HG03565 (cell line): Measurements from ENCODE around the gene ATOX1.
"Not testable (repeated sequence)": the region's sequence is repeated elsewhere in the genome, so short reads cannot be mapped to it uniquely, and the experiment has no call there.

Experiments used
- ATAC-seq: cut with Tn5 transposase; IDR thresholded peaks from one replicate; pipeline ENCODE4 v1.9.1; 2021; ENCODE audit warnings: mild to moderate bottlenecking, moderate library complexity; ENCODE audit not compliant: unreplicated experiment

The ATOX1 gene, protein sequence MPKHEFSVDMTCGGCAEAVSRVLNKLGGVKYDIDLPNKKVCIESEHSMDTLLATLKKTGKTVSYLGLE

DNA sequence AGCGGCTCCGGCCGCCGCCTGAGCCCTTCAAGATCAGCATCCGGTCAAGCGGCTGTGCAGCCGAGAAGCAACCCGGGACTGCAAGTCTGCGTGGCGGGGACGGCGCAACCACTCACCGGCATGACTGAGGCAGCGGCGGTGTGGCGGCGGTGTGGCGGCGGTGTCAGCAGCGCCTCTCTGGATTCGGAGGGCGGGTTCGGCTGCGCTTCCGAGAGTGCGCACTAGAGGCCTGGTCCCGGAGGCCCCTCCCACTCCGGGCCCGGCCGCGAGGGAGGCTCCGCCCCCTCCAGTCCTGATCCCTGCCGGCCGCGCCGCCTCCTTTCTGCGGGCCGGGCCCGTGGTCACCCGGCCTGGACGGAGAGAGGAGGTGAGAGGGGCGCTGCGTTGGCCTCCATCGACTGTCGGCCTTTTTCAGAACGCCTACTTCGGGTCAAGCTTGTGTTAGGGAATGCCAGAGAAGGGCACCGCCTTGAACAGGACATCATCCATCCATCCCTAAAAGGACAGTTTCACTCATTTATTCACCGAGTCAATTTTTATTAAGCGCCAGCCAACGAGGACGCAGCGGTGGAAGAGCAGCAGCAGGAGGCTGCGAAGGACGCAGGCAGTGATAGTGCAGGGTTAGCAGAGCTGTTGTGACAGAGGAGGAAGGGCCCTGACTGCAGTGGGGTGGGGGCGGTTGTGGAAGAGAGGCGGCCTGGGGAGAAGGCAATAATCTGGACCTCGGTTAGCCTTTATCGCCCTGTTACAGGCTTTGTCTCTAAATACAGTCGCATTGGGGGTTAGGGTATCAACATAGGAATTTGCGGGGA lies at the start of gene ATOX1:
ATOX1 (minus strand) TSS at position 202 of the 812 bp plus-strand sequence; CDS start at position 122, 80 bp downstream.
- ATAC-seq = peak; percentile 93

DNA sequence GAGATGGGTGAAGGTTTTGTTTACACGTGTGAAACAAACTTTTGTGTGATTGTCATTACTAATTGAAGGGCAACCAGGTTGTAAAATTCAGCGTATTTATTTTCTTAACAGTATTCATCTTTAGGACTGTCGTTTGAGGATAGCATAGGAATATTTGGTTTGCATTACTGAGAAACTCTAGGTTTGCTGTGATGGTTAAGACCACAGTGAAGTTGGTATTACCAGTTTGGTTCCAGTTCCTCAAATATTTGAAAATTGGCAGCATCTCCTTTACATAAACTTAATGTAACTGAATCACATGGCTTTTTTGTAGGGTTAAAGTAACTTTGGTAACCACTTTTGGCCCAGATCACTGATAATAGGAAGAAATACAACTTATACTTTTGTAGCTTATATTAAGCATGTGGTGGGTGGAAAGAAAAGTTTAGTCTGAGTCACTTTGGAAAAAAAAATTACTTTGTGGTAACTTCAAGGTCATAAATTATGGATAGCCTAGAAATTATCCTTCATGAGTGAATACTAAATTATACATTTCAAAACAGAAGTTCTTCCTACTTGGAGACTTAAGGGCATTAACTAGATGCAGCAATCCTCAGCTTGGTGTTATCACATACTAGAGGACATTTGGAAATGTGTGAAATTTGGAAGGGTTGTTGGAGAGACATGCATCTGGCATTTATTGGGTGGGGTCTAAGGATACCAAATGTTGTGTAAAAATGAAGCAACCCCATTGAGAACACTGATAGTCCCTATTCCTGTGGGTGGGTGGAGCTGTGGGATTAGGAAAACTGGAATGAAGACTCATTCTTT lies 47.2 kb upstream of the ATOX1 start:
- no peak for ATAC-seq

DNA sequence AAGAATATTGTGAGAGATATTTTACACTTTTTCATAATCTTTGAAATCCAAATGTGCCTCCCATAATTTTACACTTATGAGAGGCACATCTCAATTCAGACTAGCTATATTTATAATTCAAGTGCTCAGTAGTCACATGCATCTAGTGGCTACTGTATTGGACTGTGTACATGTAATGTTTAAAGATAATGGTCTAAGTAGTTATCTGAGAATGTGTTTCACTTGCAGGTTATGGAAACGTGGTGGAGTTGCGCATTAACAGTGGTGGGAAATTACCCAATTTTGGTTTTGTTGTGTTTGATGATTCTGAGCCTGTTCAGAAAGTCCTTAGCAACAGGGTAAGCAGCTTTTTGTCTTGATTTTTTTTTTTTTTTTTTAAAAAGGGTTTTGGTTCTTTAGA lies 42.1 kb upstream of the ATOX1 start:
- no peak for ATAC-seq

DNA sequence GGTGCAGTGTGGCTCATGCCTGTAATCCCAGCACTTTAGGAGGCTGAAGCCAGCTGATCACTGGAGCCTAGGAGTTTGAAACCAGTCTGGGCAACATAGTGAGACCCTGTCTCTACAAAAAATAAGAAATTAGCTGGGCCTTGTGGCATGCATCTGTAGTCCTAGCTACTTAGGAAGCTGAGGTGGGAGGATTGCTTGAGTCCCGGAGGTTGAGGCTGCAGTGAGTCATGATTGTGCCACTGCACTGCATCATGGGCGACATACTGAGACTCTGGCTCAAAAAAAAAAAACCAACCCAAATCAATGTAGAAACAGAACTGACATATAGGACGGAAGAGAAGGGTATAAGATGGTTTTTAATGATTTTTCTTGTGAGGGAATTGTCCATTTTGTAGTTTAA lies 41.0 kb upstream of the ATOX1 start:
- no peak for ATAC-seq

DNA sequence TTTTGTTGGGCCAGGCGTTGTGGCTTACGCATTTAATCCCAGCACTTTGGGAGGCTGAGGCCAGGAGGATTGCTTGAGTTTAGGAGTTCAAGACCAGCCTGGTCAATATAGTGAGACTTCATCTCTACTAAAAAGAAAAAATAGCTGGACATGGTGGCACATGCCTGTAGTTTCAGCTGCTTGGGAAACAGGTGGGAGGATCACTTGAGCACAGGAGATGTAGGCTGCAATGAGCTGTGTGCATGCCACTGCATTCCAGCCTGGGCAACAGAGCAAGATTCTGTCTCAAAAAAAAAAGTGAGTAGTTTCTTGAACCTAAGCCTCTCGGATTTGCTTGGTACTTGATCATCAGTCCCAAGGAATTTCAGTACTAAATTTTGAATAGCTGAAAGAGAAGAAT lies 40.2 kb upstream of the ATOX1 start:
- ATAC-seq = no peak

DNA sequence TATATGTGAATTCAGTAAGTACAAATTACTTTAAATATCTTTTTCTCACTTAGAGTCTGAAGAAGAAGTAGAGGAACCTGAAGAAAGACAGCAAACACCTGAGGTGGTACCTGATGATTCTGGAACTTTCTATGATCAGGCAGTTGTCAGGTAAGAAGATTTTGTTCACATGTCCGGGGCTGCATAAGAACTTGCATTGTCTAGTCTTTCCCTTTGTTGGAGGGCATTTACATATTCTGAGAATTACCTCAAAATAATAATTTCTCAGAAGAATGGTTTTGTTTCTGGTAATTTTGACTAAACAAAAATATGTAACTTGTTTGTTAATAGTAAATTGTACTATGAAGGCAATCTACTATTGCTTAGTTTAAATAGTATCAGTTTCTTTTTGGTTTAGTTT lies 37.0 kb upstream of the ATOX1 start:
- ATAC-seq = no peak

DNA sequence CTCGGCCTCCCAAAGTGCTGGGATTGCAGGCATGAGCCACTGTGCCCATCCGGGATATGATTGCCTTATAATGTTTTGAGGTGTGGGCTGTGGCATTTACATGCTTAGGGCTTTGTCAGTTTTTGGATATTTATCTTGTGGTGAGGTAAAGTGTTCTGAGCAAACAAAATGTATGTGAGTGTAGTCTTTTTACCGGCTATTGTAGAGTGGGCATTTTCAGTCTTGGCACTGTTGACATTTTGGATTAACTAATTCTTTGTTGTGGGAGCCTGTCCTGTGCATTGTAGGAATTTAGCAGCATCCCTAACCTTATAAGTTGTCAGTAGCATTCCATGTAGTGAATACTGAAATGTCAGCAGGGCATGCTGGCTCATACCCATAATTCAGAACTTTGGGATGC lies 34.9 kb upstream of the ATOX1 start:
- ATAC-seq = no peak

DNA sequence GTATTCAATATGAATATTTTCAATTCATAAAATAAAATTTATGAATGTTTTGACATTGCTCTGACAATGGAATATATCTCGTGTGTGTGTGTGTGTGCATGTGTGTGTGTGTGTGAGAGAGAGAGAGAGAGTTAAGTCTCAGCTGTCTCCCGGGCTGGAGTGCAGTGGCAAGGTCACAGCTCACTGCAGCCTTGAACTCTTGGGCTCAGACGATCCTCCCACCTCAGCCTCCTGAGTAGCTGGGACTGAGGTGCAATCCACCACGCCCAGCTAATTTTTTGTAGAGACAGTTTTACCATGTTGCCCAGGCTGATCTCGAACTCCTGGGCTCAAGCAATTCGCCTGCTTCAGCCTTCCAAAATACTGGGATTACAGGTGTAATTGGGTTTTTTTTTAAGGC lies 29.4 kb upstream of the ATOX1 start:
- no peak for ATAC-seq

DNA sequence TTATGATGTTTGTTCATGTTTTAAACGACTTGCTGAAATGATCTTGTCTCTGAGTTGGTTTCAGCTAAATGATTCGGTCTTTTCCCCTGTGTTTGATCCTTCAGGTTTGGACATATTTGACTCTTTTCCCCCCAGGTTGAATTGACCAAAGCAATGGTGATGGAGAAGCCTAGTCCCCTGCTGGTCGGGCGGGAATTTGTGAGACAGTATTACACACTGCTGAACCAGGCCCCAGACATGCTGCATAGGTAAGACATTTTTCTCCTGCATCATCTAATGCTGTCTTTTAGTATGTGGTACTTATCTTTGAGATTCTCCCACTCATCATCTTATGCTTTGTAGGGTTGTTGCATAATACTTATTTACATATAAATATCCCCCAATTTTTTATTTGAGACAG lies 28.0 kb upstream of the ATOX1 start:
- ATAC-seq = no peak

DNA sequence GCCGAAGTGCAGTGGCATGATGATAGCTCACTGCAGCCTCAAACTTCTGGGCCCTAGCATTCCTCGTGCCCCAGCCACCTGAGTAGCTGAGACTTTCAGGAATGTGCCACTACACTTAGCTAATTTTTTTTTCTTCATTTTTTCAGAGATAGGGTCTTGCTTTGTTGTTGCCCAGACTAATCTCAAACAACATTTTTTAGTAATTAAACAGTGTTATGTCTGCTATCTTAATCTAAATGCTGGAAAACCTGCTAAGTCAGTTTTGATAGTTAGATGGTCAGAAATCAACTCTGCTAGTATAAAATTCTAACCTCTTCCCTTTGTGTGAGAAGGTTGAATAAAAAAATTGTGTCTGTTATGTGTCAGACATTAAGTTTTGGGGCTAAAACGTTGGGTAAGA lies 25.7 kb upstream of the ATOX1 start:
- no peak for ATAC-seq

DNA sequence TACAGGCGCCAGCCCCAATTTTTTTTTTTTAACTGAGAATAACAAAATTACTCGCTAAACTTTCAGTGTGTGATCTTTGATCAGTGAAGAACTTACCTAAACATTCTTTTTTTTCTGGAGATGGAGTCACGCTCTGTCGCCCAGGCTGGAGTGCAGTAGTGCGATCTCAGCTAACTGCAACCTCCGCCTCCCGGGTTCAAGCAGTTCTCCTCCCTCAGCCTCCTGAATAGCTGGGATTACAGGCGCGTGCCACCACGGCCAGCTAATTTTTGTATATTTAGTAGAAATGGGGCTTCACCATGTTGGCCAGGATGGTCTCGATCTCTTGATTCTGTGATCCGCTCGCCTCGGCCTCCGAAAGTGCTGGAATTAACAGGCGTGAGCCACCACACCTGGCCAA lies 25.2 kb upstream of the ATOX1 start:
- not testable (repeated sequence) for ATAC-seq

DNA sequence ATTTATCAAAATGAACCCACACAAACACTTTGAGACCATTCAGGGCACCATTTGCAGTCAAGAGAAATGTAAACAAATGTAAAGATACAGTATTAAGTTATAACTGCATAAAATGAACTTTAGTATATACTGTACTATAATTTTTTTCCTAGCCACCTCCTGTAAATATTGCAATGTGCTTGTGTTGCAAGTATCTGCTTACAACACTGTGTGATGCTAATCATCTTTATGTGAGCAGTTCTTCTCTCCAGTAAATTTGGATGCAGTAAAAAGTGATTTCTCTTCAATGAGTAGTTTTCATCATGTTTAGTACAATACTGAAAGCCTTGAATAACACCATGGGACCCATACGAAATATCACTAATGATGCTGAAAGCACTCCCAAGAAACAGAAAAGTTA lies 22.8 kb upstream of the ATOX1 start:
- ATAC-seq = no peak

DNA sequence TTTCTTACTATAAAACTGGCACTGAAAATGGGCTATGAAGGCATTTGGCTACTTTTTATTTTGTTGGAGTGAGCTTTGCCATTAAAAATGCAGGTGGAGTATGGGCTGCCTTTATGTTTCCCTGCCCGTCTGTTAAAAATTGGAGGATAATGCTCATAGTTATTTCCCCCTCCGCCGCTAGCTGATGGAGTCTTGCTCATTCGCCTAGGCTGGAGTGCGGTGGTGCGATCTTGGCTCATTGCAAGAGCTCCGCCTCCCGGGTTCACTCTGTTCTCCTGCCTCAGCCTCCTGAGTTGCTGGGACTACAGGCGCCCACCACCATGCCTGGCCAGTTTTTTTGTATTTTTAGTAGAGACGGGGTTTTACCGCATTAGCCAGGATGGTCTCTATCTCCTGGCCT lies 21.9 kb upstream of the ATOX1 start:
- no peak for ATAC-seq

DNA sequence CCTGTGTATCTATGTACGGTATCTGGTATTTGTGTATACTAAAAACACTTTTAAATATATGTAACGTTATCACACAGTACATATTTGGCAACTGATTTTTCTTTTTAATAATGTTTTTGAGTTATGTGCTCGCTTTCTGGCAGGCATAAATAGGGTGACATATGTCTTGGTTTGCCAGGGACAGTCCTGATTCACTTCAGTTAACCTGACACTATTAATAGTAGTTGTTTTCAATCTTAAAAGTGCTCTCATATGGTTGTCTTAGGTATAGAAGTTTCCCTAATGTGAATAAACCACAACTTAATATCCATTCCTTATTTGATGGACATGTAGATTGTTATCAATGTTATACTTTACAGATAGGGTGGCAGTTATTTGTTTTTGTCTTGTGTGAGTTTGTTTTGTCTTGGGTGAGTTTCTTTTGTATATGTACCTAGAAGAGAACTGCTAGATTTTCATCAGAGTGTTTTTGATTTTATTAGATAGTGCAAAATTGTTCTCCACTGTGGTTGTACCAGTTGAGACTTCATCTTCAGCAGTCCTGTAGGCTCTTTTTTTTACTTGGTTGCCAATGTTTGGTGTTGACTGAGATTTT lies 21.2 kb upstream of the ATOX1 start:
- no peak for ATAC-seq

DNA sequence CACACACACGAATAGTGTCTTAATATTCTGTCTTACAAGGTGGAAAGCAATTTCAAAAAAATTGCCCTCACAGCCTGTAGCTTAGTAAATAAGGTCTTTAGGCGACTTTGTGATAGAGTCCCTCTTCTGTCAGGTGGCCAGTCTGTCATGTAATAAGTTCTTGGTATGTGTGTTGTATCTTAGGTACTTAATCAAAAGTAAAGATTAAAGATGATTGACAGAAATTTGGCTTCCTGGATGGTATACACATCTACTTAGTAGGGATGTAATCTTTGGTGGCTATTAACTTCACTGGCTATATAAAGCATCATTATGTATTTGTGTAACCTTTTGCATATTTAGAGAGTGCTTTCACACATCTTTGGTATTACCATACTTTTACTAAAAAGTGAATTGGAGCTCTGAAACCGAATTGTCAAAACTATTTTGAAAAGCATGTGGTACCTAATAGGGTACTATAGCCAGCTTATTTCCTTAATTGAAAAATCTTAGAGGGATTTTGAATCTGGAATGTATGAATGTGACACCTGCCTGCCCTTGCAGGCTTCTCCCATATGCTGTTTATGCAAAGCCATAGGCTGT lies 16.7 kb upstream of the ATOX1 start:
- ATAC-seq = no peak

DNA sequence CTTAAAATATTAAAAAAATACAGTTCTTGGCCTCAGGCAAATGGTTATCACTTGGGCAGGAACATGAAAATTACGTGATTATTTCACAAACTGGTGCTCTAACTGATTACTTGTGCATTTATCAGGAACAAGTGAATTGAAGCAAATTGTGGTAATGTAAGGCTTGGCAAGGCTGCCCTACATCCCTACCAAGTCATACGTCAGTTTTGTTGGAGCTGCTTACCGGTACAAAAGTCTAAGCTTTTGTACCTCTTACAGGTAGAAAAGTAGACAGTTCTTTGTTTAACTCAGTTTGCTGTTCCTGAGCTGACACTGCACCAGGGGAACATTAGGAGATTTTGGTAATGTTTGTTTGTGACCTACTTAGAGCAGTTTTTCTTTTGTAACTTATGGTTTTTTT lies 15.5 kb upstream of the ATOX1 start:
- no peak for ATAC-seq

DNA sequence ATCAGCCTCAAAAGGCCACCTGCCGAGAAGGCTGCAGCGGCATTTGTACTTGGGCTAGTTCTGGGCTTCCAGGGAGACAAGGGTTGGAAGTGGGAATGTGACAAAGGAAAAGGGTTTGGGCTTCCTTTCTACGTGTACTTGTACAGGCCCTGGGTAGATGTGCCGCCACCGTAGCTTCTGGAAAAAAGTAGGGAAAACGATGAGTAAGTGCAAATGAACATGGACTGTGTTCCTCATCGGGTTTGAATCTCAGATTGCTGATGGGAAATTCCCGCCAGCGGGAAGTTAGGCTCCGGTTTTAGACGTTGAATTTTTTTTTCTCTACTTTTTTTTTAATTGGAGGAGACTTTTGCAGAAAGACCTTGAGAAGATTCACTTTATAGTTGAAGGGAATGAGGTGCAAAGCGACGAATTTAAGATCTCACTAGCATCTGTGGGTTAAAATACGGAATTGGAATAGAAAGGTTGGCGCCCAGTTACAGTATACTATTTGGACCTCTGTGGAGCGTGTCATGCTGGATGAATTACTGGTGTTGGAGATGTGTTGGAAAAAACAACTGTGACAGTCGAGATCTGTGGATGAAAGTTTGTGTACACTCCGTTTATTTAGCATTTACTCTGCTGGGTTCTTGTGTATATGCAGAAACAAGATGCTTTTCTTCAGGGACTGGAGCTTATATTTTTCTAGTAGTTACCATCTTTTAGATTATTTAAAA lies 14.6 kb upstream of the ATOX1 start:
- ATAC-seq = no peak

DNA sequence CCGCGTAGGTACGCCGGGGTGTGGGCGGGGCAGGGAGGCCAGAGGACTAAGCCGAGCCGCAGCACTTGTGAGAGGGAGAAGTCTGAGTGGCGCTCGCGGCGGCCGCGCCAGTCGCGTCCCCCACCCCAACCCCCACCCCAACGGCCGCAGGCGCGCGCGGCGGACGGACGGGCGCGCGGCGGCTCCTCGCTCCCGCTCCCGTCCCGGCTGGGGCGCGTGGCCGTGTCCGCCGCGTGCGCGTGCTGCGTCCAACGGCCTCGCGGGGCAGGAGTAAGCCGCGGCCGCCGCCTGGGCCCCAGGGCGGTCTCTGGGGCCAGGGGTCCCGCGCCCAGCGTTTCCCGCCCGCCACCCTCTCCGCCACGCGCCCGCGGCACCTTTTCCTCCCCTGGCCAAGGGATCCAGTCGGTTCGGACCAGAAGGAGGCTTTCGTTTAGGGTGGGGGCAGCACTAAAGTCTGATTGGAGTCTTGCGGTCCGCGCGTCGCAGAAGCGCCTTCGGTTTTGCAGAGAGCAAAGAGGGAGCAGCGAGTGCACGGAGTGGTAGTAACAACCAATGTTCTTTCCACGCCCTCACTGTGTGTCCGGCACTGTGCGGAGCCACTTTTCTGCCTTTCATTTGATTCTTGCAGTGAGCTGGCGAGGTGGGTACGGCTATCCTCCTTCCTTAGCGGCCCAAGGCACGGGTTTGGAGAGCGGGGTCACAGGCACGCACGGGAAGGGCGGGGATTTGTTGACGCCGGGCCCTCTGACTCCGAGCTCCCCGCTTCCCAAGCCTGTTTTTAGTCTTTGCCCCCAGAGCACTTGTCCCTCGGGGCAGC lies 13.8 kb upstream of the ATOX1 start:
- no peak for ATAC-seq

DNA sequence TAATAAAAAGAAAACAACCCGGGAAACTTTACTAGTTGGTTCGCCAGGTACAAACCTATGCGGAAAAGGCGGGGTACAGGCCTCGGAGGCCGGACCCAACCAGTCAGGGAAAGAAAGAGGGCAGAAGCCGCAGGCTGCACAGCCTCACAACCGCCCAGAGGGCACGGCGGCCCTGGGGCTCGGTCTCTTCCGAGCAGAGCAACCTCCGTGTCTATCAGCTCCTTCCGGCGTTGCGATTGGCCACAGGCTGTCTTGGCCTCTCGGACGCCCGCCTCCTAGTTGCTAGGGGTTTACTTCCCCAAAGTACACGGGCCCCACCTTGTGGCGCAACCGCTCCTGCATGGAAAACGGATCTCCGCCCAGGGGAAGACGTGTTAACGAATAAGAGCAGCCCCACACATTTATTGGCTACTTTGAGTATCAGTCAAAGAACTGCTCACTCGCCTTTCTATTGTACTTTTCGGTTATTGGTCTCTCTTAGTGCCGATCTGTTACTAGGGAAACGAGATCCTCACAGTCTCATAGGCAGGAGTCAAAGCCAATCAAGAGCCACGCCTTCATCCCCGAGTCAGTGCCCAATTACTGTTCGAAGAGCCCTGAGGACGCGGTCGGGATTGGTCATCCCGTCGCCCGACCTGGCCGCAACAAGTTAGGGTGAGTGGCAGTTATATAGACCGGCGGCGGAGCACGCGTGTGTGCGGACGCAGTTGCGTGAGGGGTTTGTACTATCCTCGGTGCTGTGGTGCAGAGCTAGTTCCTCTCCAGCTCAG lies 13.0 kb upstream of the ATOX1 start, which contains the start of gene G3BP1:
G3BP1 (plus strand) TSS at position 696 of the 770 bp plus-strand sequence. CDS start 14,667 bp downstream, outside the sequence.
- ATAC-seq = peak; percentile 79
